ENCODE results near the gene CSMD2.

Gene CSMD2

DNA sequence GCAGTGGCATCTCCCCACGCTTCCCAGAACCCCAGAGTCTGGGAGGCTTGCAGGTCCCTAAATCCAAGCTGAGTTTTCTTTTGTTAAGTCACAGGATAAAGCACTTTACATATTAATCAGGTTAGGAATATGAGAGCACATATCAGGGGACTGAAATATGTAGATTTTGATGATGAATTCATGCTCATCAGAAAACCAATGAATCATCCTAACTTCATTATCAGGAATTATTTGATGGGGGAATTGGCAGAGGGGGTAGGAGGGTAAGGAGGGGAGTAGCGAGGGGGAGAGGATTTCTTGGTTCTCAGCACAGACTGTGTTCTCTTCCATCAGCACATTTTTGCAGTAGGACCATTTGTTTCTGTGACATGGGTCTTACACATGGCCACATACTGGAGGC lies 269.1 kb downstream of the CSMD2 start:
- Histone ChIP-seq H3K27me3 (ENCODE audit: insufficient read depth, insufficient read length) (no peaks in the 10 kb centered on the region), H3K36me3 (ENCODE audit: insufficient read depth, insufficient read length, low read length) (no peaks in the 10 kb centered on the region), H3K4me1 (ENCODE audit: insufficient read depth, insufficient read length) (peaks cover 3% of the 10 kb centered on the region), H3K9ac (ENCODE audit: insufficient read length, low read depth) (no peak overlapping the region), H3K9me3 (ENCODE audit: insufficient read depth, low read length) (no peaks in the 10 kb centered on the region), H3K4me3 (ENCODE audit: insufficient read length, low read depth) (no peak overlapping the region)
- TF ChIP-seq SUZ12 (IDR thresholded peaks at IDR 0.05; ENCODE audit: extremely low read depth, insufficient read depth, insufficient read length): no peak
- TF ChIP-seq ZNF274 (IDR thresholded peaks at IDR 0.05; ENCODE audit: low read depth, low read length): no peak
- no peak for TF ChIP-seq YY1 (IDR thresholded peaks at IDR 0.05; ENCODE audit: insufficient read depth, insufficient read length)
- DNase-seq (ENCODE audit: low read depth, low spot score): no peak

- Histone ChIP-seq H3K4me1 (ENCODE audit: insufficient read depth, insufficient read length) (peaks cover 3% of the 10 kb centered on the region), H3K27me3 (ENCODE audit: insufficient read depth, insufficient read length) (no peaks in the 10 kb centered on the region), H3K36me3 (ENCODE audit: insufficient read depth, insufficient read length, low read length) (no peaks in the 10 kb centered on the region), H3K9me3 (ENCODE audit: insufficient read depth, low read length) (no peaks in the 10 kb centered on the region), H3K4me3 (ENCODE audit: insufficient read length, low read depth) (no peak overlapping the region), H3K9ac (ENCODE audit: insufficient read length, low read depth) (no peak overlapping the region)
- no peak for DNase-seq (ENCODE audit: low read depth, low spot score)
- no peak for TF ChIP-seq ZNF274 (IDR thresholded peaks at IDR 0.05; ENCODE audit: low read depth, low read length)
- no peak for TF ChIP-seq SUZ12 (IDR thresholded peaks at IDR 0.05; ENCODE audit: extremely low read depth, insufficient read depth, insufficient read length)
- TF ChIP-seq YY1 (IDR thresholded peaks at IDR 0.05; ENCODE audit: insufficient read depth, insufficient read length): no peak
Measured at GRCh38 chr1:33895396-33895795, 269.6 kb downstream of the CSMD2 start.

- Histone ChIP-seq H3K4me1 (ENCODE audit: insufficient read depth, insufficient read length) (peaks cover 3% of the 10 kb centered on the region), H3K9me3 (ENCODE audit: insufficient read depth, low read length) (no peaks in the 10 kb centered on the region), H3K9ac (ENCODE audit: insufficient read length, low read depth) (no peak overlapping the region), H3K27me3 (ENCODE audit: insufficient read depth, insufficient read length) (no peaks in the 10 kb centered on the region), H3K36me3 (ENCODE audit: insufficient read depth, insufficient read length, low read length) (no peaks in the 10 kb centered on the region), H3K4me3 (ENCODE audit: insufficient read length, low read depth) (no peak overlapping the region)
- peak; percentile 11 for DNase-seq (ENCODE audit: low read depth, low spot score)
- no peak for TF ChIP-seq ZNF274 (IDR thresholded peaks at IDR 0.05; ENCODE audit: low read depth, low read length)
Measured at GRCh38 chr1:33893147-33893830, 271.7 kb downstream of the CSMD2 start.

- peak; percentile 27 for DNase-seq (ENCODE audit: low read depth, low spot score)
- no peaks in the 10 kb centered on the region for H3K9me3 ChIP-seq (ENCODE audit: insufficient read depth, low read length)
- H3K4me3 ChIP-seq (ENCODE audit: insufficient read length, low read depth): no peak overlapping the region
- TF ChIP-seq ZNF274 (IDR thresholded peaks at IDR 0.05; ENCODE audit: low read depth, low read length) (no peak), SUZ12 (IDR thresholded peaks at IDR 0.05; ENCODE audit: extremely low read depth, insufficient read depth, insufficient read length) (no peak), YY1 (IDR thresholded peaks at IDR 0.05; ENCODE audit: insufficient read depth, insufficient read length) (no peak)
- no peak overlapping the region for H3K9ac ChIP-seq (ENCODE audit: insufficient read length, low read depth)
- no peaks in the 10 kb centered on the region for H3K36me3 ChIP-seq (ENCODE audit: insufficient read depth, insufficient read length, low read length)
- H3K4me1 ChIP-seq (ENCODE audit: insufficient read depth, insufficient read length): no peaks in the 10 kb centered on the region
- H3K27me3 ChIP-seq (ENCODE audit: insufficient read depth, insufficient read length): no peaks in the 10 kb centered on the region
Measured at GRCh38 chr1:33886496-33886895, 278.5 kb downstream of the CSMD2 start.

DNA sequence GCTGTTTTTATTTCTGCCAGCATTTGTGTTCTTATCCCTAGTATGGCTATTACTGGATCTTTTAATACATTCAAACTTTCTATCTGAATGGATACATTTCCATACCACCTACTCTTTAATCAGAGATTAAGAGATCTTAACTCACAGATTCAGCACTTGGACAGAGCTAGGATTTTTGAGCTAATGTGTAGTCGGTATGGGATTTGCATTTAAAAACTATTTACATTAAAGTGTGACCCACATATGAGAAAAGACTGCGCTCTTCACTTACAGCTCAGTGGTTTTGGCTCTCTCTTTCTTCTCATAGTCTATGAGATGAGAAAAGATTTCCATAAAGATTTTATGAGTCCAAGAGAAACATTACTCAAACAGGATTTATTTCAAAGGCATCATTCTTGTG lies 284.7 kb downstream of the CSMD2 start:
- no peak for TF ChIP-seq YY1 (IDR thresholded peaks at IDR 0.05; ENCODE audit: insufficient read depth, insufficient read length)
- no peak for TF ChIP-seq SUZ12 (IDR thresholded peaks at IDR 0.05; ENCODE audit: extremely low read depth, insufficient read depth, insufficient read length)
- TF ChIP-seq ZNF274 (IDR thresholded peaks at IDR 0.05; ENCODE audit: low read depth, low read length): no peak
- H3K27me3 ChIP-seq (ENCODE audit: insufficient read depth, insufficient read length): no peaks in the 10 kb centered on the region
- H3K9me3 ChIP-seq (ENCODE audit: insufficient read depth, low read length): no peaks in the 10 kb centered on the region
- H3K4me3 ChIP-seq (ENCODE audit: insufficient read length, low read depth): no peak overlapping the region
- no peak overlapping the region for H3K9ac ChIP-seq (ENCODE audit: insufficient read length, low read depth)
- no peaks in the 10 kb centered on the region for H3K36me3 ChIP-seq (ENCODE audit: insufficient read depth, insufficient read length, low read length)
- no peak for DNase-seq (ENCODE audit: low read depth, low spot score)
- no peaks in the 10 kb centered on the region for H3K4me1 ChIP-seq (ENCODE audit: insufficient read depth, insufficient read length)

DNA sequence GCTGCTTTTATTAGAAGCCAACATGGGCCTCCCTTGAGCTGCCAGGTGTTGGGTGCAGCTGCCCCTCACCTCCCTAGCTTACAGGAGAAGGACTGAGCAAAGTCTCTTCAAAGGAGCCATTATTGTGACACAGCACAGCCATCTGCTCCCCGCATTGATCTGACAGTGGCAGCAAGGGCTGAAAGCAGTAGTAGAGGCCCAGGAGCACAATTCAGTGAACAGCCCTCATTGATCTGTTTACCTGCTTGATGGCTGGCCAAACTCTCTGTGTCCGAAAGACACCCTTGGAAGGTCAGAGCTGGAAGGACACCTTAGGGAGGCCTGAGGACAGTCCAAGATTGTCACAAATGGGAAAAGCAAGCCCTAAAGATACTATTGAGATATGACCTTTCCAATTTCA lies 286.6 kb downstream of the CSMD2 start:
- Histone ChIP-seq H3K4me3 (ENCODE audit: insufficient read length, low read depth) (no peak overlapping the region), H3K9ac (ENCODE audit: insufficient read length, low read depth) (no peak overlapping the region), H3K27me3 (ENCODE audit: insufficient read depth, insufficient read length) (no peaks in the 10 kb centered on the region), H3K36me3 (ENCODE audit: insufficient read depth, insufficient read length, low read length) (no peaks in the 10 kb centered on the region), H3K9me3 (ENCODE audit: insufficient read depth, low read length) (peaks cover 6% of the 10 kb centered on the region; the same call in 1 of the 2 replicates), H3K4me1 (ENCODE audit: insufficient read depth, insufficient read length) (no peaks in the 10 kb centered on the region)
- TF ChIP-seq SUZ12 (IDR thresholded peaks at IDR 0.05; ENCODE audit: extremely low read depth, insufficient read depth, insufficient read length) (no peak), ZNF274 (IDR thresholded peaks at IDR 0.05; ENCODE audit: low read depth, low read length) (no peak), YY1 (IDR thresholded peaks at IDR 0.05; ENCODE audit: insufficient read depth, insufficient read length) (no peak)
- no peak for DNase-seq (ENCODE audit: low read depth, low spot score)

GRCh38 chr1:33876970-33877650 lies 287.9 kb downstream of the CSMD2 start:
- no peak overlapping the region for H3K9ac ChIP-seq (ENCODE audit: insufficient read length, low read depth)
- TF ChIP-seq SUZ12 (IDR thresholded peaks at IDR 0.05; ENCODE audit: extremely low read depth, insufficient read depth, insufficient read length): no peak
- no peak for TF ChIP-seq YY1 (IDR thresholded peaks at IDR 0.05; ENCODE audit: insufficient read depth, insufficient read length)
- TF ChIP-seq ZNF274 (IDR thresholded peaks at IDR 0.05; ENCODE audit: low read depth, low read length): no peak
- no peaks in the 10 kb centered on the region for H3K4me1 ChIP-seq (ENCODE audit: insufficient read depth, insufficient read length)
- no peaks in the 10 kb centered on the region for H3K36me3 ChIP-seq (ENCODE audit: insufficient read depth, insufficient read length, low read length)
- no peaks in the 10 kb centered on the region for H3K27me3 ChIP-seq (ENCODE audit: insufficient read depth, insufficient read length)
- H3K4me3 ChIP-seq (ENCODE audit: insufficient read length, low read depth): no peak overlapping the region
- DNase-seq (ENCODE audit: low read depth, low spot score): no peak
- peaks cover 15% of the 10 kb centered on the region; the same call in 1 of the 2 replicates for H3K9me3 ChIP-seq (ENCODE audit: insufficient read depth, low read length)

Data from NT2/D1 (cell line).